Epithelial cell of proximal tubule (primary cell): ENCODE results near the gene RTN3. TPM values are rescaled to one million over a fixed set of nuclear protein-coding genes. Genes with fewer than 3 reads are reported as not detected.

Source experiments
- DNase-seq: peaks from one replicate; pipeline ENCODE4 v3.0.0-alpha.2; 2011; ENCODE audit warnings: low read depth
- H3K4me3 ChIP-seq: 2 replicates; pipeline ENCODE4 v1.5.1; 2011; ENCODE audit warnings: low read depth, mild to moderate bottlenecking, low read length
- CTCF ChIP-seq: conservative IDR thresholded peaks from 2 replicates; pipeline ENCODE4 v1.5.1; 2012; ENCODE audit warnings: low read depth, mild to moderate bottlenecking, low read length
- total RNA-seq: library from RNA; depleted of rRNA; stranded (reverse); fragments of >200 nt; gene quantifications from 2 replicates; pipeline ENCODE4 v1.2.3, GENCODE V29; 2015

The RTN3 gene
- total RNA-seq, 1 donor from 2014 or later: 142 TPM

DNA sequence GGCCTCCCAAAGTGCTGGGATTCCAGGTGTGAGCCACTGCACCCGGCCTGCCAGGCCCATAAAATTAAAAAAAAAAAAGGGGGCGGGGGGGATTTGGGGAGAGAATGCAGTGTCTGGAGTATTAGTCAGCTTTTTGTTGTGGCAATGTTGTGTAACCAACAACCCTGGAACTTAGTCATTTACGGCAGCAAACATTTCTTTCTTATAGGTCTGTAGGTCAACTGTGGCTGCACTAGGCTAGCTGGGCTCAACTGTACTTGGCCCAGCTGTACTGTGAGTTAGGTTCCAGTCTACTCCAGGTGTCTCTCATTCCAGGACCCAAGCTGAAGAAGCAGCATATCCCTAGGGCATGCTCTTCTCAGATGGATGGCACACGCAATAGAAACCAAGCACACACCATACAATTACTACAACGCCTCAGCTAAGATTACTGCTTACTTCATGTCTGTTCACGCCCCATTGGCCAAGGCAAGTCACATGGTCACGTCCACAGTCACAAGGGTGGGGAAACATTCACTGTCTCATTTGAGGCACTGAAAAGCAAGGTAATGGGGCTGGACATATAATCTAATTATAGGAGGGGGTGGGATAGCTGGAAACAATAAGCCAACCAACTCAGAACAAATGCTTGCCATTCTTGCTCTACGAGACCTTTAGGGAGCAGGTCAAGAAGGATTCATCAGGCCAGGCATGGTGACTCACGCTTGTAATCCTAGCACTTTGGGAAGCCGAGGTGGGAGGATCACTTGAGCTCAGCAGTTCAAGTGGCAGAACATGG, 121.5 kb downstream of the RTN3 start:
- H3K4me3 ChIP-seq: no peak overlapping the region
- DNase-seq: peak; percentile 44
- TF ChIP-seq CTCF: no peak

DNA sequence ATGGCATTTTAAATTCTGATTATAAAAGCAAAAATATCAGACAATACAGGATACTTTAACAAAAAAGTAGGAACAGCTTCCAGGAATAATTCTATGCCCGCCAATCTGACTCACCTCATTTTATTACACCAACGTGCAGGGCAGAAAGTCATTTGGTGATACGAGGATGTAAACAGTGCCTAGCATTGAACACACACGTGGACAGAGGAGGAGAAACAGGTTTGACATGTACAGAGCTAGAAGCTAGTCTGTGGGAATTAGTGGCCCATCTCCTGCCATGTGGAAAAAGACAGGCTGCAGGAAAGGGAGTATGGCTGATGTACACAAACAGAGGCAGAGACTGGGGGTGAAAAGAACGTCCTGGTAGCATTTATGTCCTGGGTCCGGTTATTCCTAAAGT, 123.0 kb downstream of the RTN3 start:
- no peak for DNase-seq
- TF ChIP-seq CTCF: no peak
- no peak overlapping the region for H3K4me3 ChIP-seq

GRCh38 chr11:63805844-63806415, 124.6 kb downstream of the RTN3 start:
- no peak overlapping the region for H3K4me3 ChIP-seq

More at GRCh38 chr11:63805844-63806415, 124.6 kb downstream of the RTN3 start:
- DNase-seq: no peak
- no peak for TF ChIP-seq CTCF

Other genes with a start within 250 kb of the RTN3 start
- 0.06 and 1.6 TPM in 2 replicates for gene PLAAT5, start 190.3 kb upstream of the RTN3 start, total RNA-seq
- 0.07 TPM in 1 of 2 replicates, not detected in the other for gene LGALS12, start 175.4 kb upstream of the RTN3 start, total RNA-seq
- 31.7 and 32.7 TPM in 2 replicates for gene PLAAT4, start 144.7 kb upstream of the RTN3 start, total RNA-seq
- 0.29 TPM in 1 of 2 replicates, not detected in the other for gene PLAAT2, start 118.1 kb upstream of the RTN3 start, total RNA-seq
- gene PLAAT3, start 67.1 kb upstream of the RTN3 start, total RNA-seq: 68.2 and 95.4 TPM in 2 replicates
- 32.3 and 44.0 TPM in 2 replicates for gene ATL3, start 10.1 kb upstream of the RTN3 start, total RNA-seq
- 12.7 and 17.4 TPM in 2 replicates for gene ZFTA, start 87.3 kb downstream of the RTN3 start, total RNA-seq
- gene SPINDOC, start 132.0 kb downstream of the RTN3 start, total RNA-seq: 50.9 and 57.4 TPM in 2 replicates
- 33.6 and 36.2 TPM in 2 replicates for gene MARK2, start 157.6 kb downstream of the RTN3 start, total RNA-seq
- 3.1 and 4.8 TPM in 2 replicates for gene RCOR2, start 235.7 kb downstream of the RTN3 start, total RNA-seq